ENCODE data around the gene UGT1A3.
A peak's percentile ranks its signal among the peaks of the same experiment; 100 is the strongest.
"Not testable (repeated sequence)": the region's sequence is repeated elsewhere in the genome, so short reads cannot be mapped to it uniquely, and the experiment has no call there.

UGT1A3 gene

DNA sequence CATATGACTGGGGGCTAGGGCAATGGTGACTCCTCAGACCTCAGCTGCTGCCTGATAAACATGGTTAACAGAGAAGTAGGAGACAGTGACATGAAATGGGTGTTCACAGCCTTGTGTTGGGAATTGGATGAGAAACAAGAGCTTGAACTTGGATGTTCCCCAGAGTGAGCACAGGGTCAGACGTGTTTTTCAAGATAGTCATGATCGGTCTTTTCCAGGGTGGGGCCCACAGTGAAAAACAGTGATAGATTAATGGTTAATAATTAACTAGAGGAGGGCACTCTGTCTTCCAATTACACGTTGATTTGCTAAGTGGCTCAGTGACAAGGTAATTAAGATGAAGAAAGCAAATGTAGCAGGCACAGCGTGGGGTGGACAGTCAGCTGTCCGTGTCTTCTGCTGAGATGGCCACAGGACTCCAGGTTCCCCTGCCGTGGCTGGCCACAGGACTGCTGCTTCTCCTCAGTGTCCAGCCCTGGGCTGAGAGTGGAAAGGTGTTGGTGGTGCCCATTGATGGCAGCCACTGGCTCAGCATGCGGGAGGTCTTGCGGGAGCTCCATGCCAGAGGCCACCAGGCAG is at the start of gene UGT1A3:
UGT1A3 (plus strand) TSS at position 320 of the 579 bp plus-strand sequence; CDS start at position 405, 85 bp downstream.
- DNase-seq (ENCODE audit: low spot score): no peak

DNA sequence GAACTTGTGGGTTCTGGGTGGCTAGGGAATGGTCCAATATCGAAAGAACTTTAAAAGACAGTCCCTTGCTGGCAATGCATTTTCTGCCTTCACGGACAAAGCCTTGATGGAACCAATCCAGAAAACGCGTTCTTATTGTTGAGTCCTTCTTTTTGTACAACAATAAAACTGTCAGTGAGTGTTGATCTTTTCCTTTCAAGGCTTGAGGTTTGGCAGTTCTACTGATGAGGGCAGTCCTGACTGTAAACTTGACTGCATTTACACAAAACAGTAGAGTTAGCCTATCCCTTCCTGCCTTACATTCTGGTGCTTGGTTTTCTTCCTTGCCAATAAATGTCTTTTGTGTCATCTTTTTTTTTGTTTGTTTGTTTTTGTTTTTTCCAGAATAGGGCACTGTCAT is 49.6 kb upstream of the UGT1A3 start:
- DNase-seq (ENCODE audit: low spot score): no peak

DNA sequence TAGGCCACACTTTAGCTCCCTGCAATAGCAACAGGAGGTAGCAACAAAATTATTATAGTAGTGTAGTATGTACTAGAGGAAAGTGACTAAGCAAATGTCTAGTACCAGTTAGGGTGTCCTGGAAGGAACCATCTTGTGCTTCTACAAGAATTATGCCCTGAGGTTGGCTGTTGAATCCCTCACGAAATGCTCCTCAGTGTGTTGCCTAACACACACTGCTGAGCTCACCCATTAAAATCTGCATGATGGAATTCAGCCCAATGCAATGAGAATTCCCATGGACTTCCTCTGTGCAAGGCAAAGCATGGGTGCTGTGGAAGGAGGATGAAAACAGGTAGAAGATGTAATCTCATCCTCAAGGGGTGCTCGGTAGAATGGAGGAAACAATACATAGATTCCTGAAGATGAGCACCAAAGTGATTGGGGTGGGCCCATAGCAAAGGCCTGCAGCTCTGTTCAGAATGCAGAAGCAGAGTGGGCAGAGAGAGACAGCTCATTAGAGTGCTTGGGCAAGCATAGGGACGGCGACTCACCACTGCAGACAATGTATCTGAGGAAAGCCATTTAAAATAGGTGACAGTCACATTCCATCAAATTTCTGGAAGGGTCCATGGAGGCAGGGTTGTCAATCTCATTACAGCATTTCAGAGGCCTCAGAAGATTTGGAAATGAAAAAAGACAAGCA is 48.3 kb upstream of the UGT1A3 start:
- no peak for DNase-seq (ENCODE audit: low spot score)

DNA sequence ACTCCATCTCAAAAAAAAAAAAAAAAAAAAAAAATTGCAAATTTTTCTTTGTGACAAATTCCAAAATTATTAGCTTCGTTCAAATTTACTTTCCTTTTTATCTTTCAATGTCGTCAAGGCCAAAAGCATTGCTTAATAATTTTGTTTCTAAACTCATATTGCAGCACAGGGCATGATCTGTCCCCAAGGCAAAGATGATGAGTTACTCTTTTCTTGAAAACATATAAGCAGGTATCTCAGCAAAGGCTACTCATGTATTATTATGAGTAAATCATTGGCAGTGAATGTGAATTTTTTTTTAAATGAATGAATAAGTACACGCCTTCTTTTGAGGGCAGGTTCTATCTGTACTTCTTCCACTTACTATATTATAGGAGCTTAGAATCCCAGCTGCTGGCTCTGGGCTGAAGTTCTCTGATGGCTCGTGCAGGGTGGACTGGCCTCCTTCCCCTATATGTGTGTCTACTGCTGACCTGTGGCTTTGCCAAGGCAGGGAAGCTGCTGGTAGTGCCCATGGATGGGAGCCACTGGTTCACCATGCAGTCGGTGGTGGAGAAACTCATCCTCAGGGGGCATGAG is 47.2 kb upstream of the UGT1A3 start, which contains the start of gene UGT1A7:
UGT1A7 (plus strand) TSS at position 381 of the 579 bp plus-strand sequence; CDS start at position 418, 37 bp downstream.
- no peak for DNase-seq (ENCODE audit: low spot score)

DNA sequence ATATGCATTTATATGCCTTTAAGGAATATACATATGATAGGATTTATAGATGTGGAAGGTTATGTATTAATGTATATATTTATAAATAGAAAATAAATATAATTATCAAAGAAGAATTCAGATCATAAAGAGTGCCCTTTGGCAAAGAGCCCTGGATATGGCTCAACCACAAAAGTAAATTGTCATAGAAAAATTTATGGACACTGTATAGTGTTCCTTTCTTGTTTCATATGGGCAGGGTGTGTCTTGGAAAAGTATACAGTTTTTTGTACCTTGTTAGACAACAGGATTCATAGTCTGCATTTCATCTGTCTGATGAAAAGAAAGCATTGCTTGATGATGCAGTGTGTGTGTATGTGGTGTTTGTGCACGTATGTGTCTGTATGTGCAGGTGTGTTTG is 44.2 kb upstream of the UGT1A3 start:
- DNase-seq (ENCODE audit: low spot score): no peak

DNA sequence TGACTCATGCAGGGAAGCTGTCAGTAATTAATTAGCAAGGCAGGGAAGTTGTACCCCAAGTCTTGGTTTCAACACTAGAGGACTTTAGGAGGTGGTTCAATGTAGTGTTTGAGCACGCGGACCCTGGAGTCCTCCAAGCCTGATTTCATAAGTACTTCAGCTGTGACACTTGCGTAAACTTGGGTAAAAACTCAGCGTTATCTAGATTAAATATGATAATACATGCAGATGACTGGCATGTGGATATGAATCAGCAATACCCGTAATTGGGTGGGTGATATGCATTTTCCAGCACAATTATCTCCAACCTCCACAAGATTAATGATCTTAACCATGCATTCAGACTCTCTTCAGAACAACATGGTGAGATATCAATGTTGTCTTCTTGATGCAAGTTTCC is 41.9 kb upstream of the UGT1A3 start:
- DNase-seq (ENCODE audit: low spot score): no peak

DNA sequence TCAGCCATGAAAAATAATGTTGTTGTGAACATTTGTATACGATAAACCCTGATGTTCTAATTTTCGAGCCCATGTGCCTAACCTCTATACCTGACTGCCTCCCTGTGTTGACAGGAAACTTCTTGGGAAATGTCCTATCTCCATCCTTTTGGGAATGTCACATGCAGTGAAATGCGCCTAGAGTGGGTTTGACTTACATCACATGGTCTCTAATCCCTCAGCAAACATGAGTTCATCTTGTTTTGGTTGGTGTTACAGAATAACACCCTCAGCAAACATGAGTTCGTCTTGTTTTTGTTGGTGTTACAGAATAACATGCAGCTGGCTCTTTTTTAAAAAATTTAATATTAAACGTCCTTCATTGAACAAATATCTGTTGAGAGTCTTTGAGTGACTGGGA is 40.5 kb upstream of the UGT1A3 start:
- no peak for DNase-seq (ENCODE audit: low spot score)

DNA sequence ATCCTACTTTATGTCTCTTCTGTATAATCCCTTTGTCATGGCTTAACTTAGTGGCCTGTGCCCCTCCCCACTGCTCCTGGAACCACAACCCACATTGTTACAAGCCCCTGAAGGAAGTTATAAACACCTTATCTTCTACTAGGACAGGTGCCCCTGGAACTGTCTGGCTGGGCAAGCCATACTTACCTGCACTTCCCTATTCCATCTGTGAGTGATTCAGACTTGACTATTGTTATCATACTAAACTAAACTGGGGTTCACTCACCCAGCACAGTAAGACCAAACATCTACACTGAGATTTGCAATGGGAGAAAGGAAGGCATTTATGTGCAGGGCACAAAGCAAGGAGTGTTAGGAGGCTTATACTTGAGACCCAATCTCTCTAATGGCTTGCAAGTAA is 39.8 kb upstream of the UGT1A3 start:
- DNase-seq (ENCODE audit: low spot score): no peak

DNA sequence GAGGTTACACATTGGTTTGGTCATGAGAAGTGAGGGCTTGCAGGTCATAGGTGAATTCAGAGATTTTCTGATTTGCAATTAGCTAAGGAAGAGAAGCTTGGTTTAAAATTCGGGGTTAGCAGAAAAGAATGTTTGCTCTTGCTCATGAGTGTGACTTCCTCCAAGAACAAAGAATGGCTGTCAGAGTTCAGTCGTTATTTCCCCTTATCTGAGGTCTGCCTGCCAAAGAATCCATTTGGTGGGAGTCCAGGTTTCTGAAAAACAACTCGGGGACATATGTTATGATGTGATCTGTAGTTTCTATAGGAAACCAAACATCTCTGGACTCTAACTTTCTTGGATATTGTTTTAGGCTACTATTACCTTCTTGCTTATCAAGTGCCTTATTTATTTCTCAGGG is 39.3 kb upstream of the UGT1A3 start:
- no peak for DNase-seq (ENCODE audit: low spot score)

DNA sequence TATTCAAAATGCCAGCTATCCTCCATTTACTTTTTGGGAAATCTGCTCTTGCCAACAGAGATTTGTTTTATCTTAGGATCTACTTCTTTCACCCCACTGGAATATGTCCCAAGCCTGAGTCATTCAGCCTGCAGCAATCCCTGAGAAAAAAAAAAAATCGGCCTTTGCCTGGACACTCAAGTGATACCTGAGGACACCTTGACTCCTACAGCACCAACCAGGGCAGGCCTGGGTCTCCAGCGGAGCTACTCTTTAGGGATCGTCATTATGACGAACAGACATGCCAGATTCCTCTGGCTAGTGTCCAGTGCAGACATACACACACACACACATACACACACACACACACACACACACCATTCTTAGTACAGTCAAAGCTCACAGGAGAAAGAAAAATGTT is 38.4 kb upstream of the UGT1A3 start:
- DNase-seq (ENCODE audit: low spot score): no peak

DNA sequence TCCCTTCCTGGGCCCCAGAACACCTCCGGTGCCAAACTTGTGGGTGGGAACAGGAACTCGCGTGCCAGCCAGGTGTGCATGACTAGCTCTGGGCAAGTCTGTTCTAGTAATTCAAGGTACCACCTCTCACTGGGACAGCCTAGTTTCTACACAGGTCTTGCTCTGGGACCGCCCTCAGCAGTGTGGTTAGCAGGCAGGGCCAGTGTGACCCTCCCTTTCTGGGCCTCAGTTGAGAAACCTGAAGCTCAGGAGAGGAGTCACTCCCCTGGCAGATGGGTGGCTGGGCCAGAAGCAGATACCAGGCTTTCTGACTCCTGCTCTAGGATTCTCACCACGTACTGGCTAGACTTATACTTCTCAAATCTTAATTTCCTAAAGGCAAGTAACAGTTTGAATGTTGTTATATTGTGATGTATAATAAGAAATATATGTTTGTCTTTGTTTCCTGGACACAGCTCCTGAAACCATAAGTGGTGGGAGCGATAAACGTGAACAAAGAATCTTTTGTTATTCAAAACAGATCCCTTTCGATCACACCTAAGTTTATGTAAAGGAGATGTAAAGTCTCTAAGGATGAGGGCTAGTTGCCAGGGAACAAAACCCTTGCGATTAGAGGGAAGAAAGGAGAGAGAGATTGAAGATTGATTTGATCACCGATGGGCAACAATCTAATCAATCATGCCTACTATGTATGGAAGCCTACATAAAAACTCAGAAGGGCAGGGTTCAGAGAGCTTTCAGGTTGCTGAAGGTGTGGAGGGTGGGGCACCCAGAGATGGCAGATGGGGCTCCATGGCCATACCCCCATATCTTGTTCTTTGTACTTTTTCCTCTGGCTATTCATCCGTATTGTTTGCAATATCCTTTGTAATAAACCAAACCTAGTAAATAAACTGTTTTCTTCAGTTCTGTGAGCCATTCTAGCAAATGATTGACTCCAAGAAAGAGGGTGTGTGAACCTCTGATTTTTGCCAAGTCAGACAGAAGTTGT is 37.1 kb upstream of the UGT1A3 start:
- no peak for DNase-seq (ENCODE audit: low spot score)

DNA sequence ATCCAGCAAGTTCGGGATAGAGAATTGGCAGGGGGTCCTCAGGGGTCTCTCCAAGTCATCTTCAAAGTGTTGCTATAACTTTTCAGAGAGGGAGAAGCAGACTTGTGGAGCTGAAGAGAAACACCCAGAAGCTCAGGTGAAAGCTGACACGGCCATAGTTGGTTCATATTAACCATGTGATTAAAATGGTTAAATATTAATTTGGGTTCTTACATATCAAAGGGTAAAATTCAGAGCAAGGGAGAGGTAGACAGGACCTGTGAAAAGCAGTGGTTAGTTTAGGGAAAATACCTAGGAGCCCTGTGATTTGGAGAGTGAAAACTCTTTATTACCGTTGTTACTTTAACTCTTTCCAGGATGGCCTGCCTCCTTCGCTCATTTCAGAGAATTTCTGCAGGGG is 36.2 kb upstream of the UGT1A3 start, which contains the start of gene UGT1A6:
UGT1A6 (plus strand) TSS at position 243 of the 400 bp plus-strand sequence; CDS start at position 358, 115 bp downstream.
- no peak for DNase-seq (ENCODE audit: low spot score)

DNA sequence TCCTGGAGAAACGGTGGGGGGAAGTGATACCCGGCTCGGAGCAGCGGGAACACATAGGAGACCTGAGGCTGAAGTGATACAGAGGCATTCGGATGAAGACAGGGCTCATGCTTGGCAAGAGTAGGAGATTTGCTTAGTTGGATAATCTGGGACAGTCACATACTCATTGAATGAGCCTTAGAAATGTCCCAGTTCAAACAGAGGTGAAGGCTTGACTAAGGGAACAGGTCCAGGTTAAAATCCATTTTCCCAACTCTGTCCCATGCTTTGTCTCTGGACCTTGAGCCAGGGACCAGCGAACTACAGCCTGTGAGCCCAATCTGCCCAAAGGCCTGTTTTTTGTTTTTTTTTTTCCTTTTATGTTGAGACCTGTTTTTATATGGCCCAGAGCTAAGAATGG is 34.9 kb upstream of the UGT1A3 start:
- DNase-seq (ENCODE audit: low spot score): no peak

DNA sequence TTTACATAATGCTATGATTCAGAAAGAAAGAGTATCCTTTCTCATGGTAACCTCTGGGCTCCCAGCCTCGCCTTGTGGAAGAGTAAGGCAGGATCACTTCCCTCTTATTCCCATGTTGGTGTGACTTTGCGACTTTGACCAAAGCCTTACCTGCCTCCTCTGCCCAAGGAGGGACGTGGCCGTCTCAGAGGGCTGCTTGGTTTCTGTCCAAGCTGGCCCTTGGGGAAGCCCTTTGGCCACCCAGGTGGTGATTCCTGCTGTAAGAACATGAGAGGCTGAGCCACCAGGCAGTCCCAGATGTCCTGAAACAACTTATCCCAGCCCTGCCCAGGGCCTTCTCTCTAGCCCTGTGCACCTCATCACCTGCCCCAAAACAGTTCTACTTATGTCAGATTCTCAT is 30.1 kb upstream of the UGT1A3 start:
- DNase-seq (ENCODE audit: low spot score): no peak

DNA sequence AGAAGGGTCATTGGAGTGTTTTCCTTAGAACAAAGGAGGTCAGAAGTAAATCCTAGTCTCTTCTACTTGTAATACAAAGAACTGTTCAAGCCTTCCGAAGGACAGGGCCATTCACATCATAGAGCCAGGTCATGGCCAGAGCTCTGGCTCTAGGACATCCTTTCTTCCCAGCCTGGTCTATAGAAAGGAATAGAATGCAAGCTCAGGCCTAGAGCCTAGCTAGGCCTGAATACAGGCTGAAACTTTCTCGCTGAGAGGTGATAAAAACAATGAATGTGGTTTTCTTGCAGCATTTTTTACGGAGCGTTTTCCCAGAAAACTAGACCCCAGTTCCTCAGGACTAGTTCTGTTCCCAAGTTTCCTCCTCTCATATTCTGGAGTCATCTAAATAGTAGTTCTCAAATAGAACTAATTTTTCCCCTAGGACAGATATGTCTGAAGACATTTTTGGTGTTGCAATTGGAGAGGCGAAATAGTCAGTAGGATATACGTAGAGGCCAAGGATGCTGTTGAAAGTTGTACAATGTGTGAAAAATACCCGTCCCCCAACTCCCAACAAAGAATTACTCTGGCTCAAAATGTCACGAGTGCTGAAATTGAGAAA is 29.3 kb upstream of the UGT1A3 start:
- DNase-seq (ENCODE audit: low spot score): no peak

DNA sequence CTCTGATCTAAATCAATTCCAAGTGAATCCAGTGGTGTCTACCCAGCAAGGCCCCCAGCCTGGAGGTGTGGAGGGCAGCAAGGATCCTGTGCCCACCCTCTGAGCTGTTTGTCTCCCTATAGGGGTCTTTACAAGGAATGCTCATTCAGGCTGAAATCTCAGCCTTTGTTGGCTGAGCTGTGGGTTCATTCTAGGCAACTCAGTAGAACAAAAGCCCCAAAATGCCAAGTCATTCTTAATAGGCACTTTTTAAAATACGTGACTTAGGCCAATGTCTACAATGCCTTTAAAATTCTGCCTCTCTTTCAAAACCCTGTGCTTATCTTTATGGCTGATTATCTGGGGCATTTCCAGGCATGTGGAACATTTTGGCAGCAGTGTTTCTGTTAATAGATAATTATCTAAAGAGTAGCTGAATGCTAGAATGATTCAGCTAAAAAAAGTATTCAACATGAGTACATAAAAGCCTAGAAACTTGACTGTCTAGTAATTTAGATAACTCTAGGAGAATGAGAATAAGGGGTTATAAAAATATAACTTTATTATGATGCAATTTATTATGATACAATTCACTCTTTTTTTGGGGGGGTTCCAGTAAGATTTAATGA is 28.7 kb upstream of the UGT1A3 start:
- DNase-seq (ENCODE audit: low spot score): peak; percentile 17

DNA sequence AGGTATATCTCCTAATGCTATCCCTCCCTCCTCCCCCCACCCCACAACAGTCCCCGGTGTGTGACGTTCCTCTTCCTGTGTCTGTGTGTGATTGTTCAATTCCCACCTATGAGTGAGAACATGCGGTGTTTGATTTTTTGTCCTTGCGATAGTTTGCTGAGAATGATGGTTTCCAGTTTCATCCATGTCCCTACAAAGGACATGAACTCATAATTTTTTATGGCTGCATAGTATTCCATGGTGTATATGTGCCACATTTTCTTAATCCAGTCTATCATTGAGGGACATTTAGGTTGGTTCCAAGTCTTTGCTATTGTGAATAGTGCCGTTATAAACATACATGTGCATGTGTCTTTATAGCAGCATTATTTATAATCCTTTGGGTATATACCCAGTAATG is 28.0 kb upstream of the UGT1A3 start:
- DNase-seq (ENCODE audit: low spot score): not testable (repeated sequence)

DNA sequence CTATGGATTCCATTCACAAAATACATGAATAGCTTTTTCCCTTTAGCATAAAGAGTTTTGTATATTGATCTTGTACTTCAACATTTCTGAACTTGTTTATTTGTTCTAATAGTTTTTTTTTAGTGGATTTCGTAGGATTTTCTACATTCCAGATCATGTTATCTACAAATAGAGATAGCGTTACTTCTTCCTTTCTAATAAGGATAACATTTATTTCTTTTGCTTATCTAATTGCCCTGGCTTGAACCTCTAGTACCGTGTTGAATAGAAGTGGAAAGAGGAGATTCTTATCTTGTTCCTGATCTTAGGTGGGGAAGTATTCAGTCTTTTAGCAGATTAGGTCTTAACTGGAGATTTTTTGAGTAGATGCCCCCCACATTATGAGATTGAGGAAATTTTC is 26.6 kb upstream of the UGT1A3 start:
- DNase-seq (ENCODE audit: low spot score): no peak

DNA sequence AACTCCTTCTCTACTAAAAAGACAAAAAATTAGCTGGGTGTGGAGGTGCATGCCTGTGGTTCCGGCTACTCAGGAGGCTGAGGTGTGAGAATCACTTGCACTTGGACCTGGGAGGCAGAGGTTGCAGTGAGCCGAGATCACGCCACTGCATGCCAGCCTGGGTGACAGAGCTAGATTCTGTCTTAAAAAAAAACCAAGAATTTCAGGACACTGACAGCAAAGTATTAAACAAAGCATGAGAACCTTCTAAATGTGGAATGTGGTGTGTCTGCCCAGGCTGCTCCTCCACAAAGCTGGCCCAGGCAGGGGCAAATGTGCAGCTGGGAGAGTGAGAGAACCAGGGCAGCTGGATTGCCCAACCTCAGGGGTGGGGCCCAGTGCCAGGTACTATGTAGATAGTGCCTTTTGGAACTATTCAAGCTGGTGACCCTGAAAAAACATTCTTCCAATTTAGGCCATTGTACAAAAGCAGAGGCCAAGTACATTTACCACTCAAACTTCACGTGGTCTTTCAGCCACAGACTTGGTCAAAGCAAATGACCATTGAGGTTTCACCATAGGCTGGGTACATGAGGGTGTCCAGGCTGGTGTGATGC is 22.8 kb upstream of the UGT1A3 start:
- peak; percentile 19 for DNase-seq (ENCODE audit: low spot score)

DNA sequence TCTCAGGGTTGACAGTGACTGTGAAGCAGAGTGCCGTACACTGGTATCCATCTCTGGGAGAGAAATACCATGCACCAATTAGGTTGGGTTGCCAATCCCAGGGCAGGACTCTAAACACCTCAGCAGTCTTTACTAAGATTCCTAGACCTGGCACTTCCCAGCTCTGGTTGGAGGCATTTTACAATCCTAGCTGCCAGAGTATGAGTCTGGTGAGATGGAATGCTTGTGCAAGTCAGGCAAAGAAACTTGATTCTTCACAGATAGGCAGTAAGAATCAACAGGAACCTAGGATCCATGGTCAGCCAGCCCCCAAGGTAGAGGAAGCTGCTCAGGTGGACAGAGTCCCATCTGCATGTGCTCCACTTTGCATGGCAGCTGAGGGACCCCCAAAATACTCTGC is 22.1 kb upstream of the UGT1A3 start:
- DNase-seq (ENCODE audit: low spot score): peak; percentile 32

All from GM03348 (cell line).